ENCODE measurements around the gene FBXO10. TPM values are rescaled to one million over a fixed set of nuclear protein-coding genes. Genes with fewer than 3 reads are reported as not detected.

Gene FBXO10
- total RNA-seq, 2 experiments from 2014 or later: 0.81 to 2.3 TPM

DNA sequence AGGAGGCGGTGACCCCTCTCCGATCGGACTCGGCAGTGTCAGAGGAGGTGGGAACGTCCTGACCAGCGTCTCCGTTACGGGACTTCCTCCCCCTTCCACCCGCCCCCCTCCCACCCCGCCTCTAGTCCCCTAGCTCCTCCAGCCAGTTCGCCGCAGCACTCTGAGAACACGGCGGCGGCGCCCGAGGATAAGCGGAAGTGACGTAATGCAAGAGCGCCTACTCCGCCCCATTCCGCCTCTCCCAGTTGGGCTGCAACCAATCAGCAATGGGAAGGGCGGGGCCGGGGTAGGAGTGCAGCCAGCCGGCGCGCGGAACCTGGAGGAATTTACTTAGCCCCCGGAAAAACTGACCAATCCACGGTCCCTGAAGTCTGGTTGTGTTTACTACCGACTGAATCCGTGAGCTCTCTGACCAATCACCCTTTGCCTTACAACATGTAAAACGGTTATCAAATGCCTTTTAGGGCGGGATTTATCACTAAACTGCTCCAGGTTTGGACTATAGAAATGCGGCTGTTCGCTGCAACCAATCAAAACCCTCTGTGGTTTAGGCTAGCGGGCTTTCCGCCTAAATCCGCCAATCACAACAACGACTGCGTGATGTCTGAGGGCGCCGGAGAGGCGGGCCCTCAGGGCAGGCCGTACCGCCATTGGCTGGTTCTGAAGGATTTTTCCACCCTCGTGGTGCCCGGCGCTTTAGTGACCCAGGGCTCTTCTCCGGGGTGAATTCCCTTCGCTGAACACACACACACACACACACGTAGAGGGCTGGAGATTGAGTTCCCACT lies 110.7 kb downstream of the FBXO10 start, which contains the start of gene ZBTB5:
TSS of gene ZBTB5 (minus strand) at position 202 of the 788 bp plus-strand sequence. CDS start 22,899 bp downstream, outside the sequence.
- H3K36me3 Mint-ChIP-seq (ENCODE audit: low read depth): peaks cover 20% of the 10 kb centered on the region
- Histone ChIP-seq H3K36me3 (ENCODE audit: insufficient read depth, low read length) (no peaks in the 10 kb centered on the region), H3K27ac (ENCODE audit: low read depth in 1 of 2, low read length in 2 of 2) (peak within 1 kb of the TSS; percentile 90 to 95), H3K27me3 (ENCODE audit: control insufficient read depth in 1 of 2, insufficient read depth in 2 of 2, low read length in 2 of 2) (no peaks in the 10 kb centered on the region), H3K9me3 (ENCODE audit: control insufficient read depth in 1 of 2, insufficient read depth in 1 of 2, low read length in 2 of 2) (no peaks in the 10 kb centered on the region), H3K4me1 (ENCODE audit: insufficient read depth, low read length) (peaks cover 31% of the 10 kb centered on the region), H3K4me3 (ENCODE audit: low read length) (peak within 1 kb of the TSS; percentile 96)
- DNase-seq (peak; percentile 97 to 100 (median 98)), ATAC-seq (ENCODE audit: poor library complexity) (peak; percentile 80)
- peaks cover 40% of the 10 kb centered on the region for H3K4me1 Mint-ChIP-seq (ENCODE audit: low read depth)
- TF ChIP-seq, protein P1, sequence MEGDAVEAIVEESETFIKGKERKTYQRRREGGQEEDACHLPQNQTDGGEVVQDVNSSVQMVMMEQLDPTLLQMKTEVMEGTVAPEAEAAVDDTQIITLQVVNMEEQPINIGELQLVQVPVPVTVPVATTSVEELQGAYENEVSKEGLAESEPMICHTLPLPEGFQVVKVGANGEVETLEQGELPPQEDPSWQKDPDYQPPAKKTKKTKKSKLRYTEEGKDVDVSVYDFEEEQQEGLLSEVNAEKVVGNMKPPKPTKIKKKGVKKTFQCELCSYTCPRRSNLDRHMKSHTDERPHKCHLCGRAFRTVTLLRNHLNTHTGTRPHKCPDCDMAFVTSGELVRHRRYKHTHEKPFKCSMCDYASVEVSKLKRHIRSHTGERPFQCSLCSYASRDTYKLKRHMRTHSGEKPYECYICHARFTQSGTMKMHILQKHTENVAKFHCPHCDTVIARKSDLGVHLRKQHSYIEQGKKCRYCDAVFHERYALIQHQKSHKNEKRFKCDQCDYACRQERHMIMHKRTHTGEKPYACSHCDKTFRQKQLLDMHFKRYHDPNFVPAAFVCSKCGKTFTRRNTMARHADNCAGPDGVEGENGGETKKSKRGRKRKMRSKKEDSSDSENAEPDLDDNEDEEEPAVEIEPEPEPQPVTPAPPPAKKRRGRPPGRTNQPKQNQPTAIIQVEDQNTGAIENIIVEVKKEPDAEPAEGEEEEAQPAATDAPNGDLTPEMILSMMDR (IDR thresholded peaks at IDR 0.05): no peak
- ChIA-PET CTCF (no interaction called here), POLR2A (interaction anchor here (0.5 to 2.5 kb wide), 12 partner anchors 9 to 386 kb away, joined by 3 to 52 read pairs (median 4); partner anchors contain the start of genes GRHPR, POLR1E, TOMM5 and ZCCHC7)
- H3K4me3 Mint-ChIP-seq: peak within 1 kb of the TSS; percentile 91
- H3K9me3 Mint-ChIP-seq: no peaks in the 10 kb centered on the region
- no peaks in the 10 kb centered on the region for H3K27me3 Mint-ChIP-seq
- H3K27ac Mint-ChIP-seq: peak within 1 kb of the TSS; percentile 92
- intact Hi-C loops (cut with DNase I, micrococcal nuclease): loop anchor here (1.0 to 10.0 kb wide), 10 partner anchors 19 to 1068 kb away; partner anchors contain the start of genes GRHPR (in 2 of the 2), MELK (in 1 of the 2), POLR1E (in 1 of the 2) and TOMM5 (in 1 of the 2)

DNA sequence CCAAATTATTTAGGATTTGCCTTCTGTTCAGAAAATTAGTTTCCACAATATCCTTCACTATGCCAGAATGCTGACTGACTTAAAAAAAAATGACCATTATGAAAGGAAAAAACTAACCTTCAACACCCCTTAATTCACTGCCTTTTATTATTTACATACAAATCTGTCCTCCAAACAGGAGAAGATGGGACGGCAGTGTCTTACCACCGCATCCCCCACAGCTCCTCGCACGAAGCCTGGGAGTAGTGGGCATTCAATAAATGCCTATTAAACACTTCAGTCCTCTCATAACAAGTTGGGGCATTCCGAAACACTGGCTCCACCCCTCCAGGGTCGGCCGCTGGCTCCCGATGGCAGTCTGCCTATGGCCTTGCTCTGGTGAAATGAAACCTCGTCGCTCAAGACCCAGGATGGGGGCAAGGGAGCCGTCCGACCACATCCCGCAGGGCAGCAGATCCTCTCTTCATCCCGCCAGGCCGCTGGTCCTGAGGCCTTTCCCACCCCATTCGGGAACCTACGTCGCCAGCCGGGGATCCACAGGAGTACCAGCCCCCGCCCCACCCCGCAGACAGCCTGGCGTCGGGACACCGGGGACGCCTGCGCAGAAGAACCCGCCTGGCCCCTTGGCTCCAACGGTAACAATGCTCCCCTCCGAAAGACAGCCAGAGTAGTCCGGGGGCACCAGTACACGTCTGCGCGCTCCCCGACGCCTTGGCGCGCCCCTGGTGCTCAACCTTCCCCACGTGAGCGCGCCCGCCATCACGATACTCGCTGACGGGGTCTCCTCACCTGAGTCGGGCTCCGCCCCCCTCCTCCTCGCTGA lies 111.5 kb downstream of the FBXO10 start:
- no peaks in the 10 kb centered on the region for H3K27me3 ChIP-seq (ENCODE audit: control insufficient read depth in 1 of 2, insufficient read depth in 2 of 2, low read length in 2 of 2)
- TF ChIP-seq, protein P1 (IDR thresholded peaks at IDR 0.05): no peak
- no peaks in the 10 kb centered on the region for H3K9me3 ChIP-seq (ENCODE audit: control insufficient read depth in 1 of 2, insufficient read depth in 1 of 2, low read length in 2 of 2)
- H3K36me3 ChIP-seq (ENCODE audit: insufficient read depth, low read length): no peaks in the 10 kb centered on the region
- ATAC-seq (ENCODE audit: poor library complexity): peak; percentile 49
- POLR2A ChIA-PET: interaction anchor here (0.5 to 2.5 kb wide), 9 partner anchors 21 to 345 kb away, joined by 3 to 52 read pairs (median 5); partner anchors contain the start of genes GRHPR, POLR1E, TOMM5 and ZCCHC7
- DNase-seq: peak in 13 of 14 experiments; percentile 30 to 88 (median 57)
- Mint-ChIP-seq H3K9me3 (no peaks in the 10 kb centered on the region), H3K4me3 (peak overlapping the region; percentile 91), H3K27me3 (no peaks in the 10 kb centered on the region), H3K4me1 (ENCODE audit: low read depth) (peaks cover 40% of the 10 kb centered on the region), H3K36me3 (ENCODE audit: low read depth) (peaks cover 20% of the 10 kb centered on the region), H3K27ac (peak overlapping the region; percentile 92)
- peak overlapping the region; percentile 96 for H3K4me3 ChIP-seq (ENCODE audit: low read length)
- intact Hi-C loops (cut with DNase I, micrococcal nuclease): loop anchor here (1.0 to 10.0 kb wide), 10 partner anchors 21 to 1067 kb away; partner anchors contain the start of genes GRHPR (in 2 of the 2), MELK (in 1 of the 2), POLR1E (in 1 of the 2) and TOMM5 (in 1 of the 2)
- peak overlapping the region; percentile 90 to 95 for H3K27ac ChIP-seq (ENCODE audit: low read depth in 1 of 2, low read length in 2 of 2)
- CTCF ChIA-PET: interaction anchor here (1.2 kb wide), 1 partner anchor 22 kb away, joined by 3 read pairs; no protein-coding TSS in a partner anchor
- peaks cover 32% of the 10 kb centered on the region for H3K4me1 ChIP-seq (ENCODE audit: insufficient read depth, low read length)

DNA sequence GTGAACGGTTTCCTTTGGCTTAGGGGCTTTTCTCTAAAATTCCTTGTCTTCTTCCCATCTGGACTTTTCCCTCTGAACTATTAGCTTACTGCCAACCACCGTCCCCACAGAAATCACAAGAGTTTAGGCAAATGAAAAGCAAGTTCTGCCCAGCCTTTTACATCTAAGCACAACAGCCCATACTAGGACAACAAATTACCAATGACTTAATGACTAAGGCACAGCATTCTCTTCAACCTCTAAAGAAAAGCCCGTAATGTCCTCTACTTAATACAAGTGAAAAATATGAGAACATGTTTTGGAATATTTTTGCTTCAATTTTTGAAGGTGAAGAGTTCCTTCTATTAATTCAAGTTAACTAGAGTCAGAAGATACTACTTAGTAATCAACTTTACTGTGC lies 112.2 kb downstream of the FBXO10 start:
- CTCF ChIA-PET: interaction anchor here (1.2 kb wide), 1 partner anchor 22 kb away, joined by 3 read pairs; no protein-coding TSS in a partner anchor
- peak overlapping the region; percentile 92 for H3K27ac Mint-ChIP-seq
- Histone ChIP-seq H3K36me3 (ENCODE audit: insufficient read depth, low read length) (no peaks in the 10 kb centered on the region), H3K27me3 (ENCODE audit: control insufficient read depth in 1 of 2, insufficient read depth in 2 of 2, low read length in 2 of 2) (no peaks in the 10 kb centered on the region), H3K9me3 (ENCODE audit: control insufficient read depth in 1 of 2, insufficient read depth in 1 of 2, low read length in 2 of 2) (no peaks in the 10 kb centered on the region), H3K4me1 (ENCODE audit: insufficient read depth, low read length) (peaks cover 32% of the 10 kb centered on the region), H3K27ac (ENCODE audit: low read depth in 1 of 2, low read length in 2 of 2) (no peak overlapping the region), H3K4me3 (ENCODE audit: low read length) (peak overlapping the region; percentile 96)
- H3K9me3 Mint-ChIP-seq: no peaks in the 10 kb centered on the region
- no peak for ATAC-seq (ENCODE audit: poor library complexity)
- intact Hi-C loops (cut with DNase I, micrococcal nuclease): loop anchor here in 1 of 2 experiments (2.0 to 10.0 kb wide), 5 partner anchors 41 to 889 kb away; partner anchors contain the start of genes GRHPR and MELK
- peaks cover 40% of the 10 kb centered on the region for H3K4me1 Mint-ChIP-seq (ENCODE audit: low read depth)
- peaks cover 20% of the 10 kb centered on the region for H3K36me3 Mint-ChIP-seq (ENCODE audit: low read depth)
- no peaks in the 10 kb centered on the region for H3K27me3 Mint-ChIP-seq
- no peak for DNase-seq
- POLR2A ChIA-PET: interaction anchor here (0.6 to 2.4 kb wide), 5 partner anchors 21 to 344 kb away, joined by 3 to 22 read pairs (median 4); partner anchors contain the start of genes GRHPR, POLR1E and ZCCHC7
- TF ChIP-seq, protein P1 (IDR thresholded peaks at IDR 0.05): no peak
- H3K4me3 Mint-ChIP-seq: peak overlapping the region; percentile 91
